ENCODE measurements around the gene FOLR3.

- no peak for TF ChIP-seq TCF4 (CRISPR knock-in tag; IDR thresholded peaks at IDR 0.05; ENCODE audit: borderline replicate concordance)
- no peak for TF ChIP-seq CSDC2 (CRISPR knock-in tag; IDR thresholded peaks at IDR 0.05)
- no peak for TF ChIP-seq ARNTL (CRISPR knock-in tag; IDR thresholded peaks at IDR 0.05; ENCODE audit: borderline replicate concordance, low read depth)
- TF ChIP-seq ISL1 (CRISPR knock-in tag; IDR thresholded peaks at IDR 0.05): no peak
- no peak for TF ChIP-seq PATZ1 (CRISPR knock-in tag; IDR thresholded peaks at IDR 0.05; ENCODE audit: borderline replicate concordance)
- no peak for TF ChIP-seq CSRNP3 (CRISPR knock-in tag; IDR thresholded peaks at IDR 0.05)
- no peak for TF ChIP-seq ZNF8 (CRISPR knock-in tag; IDR thresholded peaks at IDR 0.05)
- no peak for TF ChIP-seq POU6F1 (CRISPR knock-in tag; IDR thresholded peaks at IDR 0.05; ENCODE audit: borderline replicate concordance, low read depth)
- TF ChIP-seq TOX (CRISPR knock-in tag; IDR thresholded peaks at IDR 0.05; ENCODE audit: borderline replicate concordance): no peak
Observed at GRCh38 chr11:72103754-72104167, 31.8 kb upstream of the FOLR3 start.
